DND-41 (cell line): ENCODE measurements around the gene CELA2B.
"Not testable (repeated sequence)": the region's sequence is repeated elsewhere in the genome, so short reads cannot be mapped to it uniquely, and the experiment has no call there.

Source experiments
- ATAC-seq: fragments of 200-7000 bp; cut with Tn5 transposase; 3 replicates; pipeline ENCODE4 v1.9.1; 2021; ENCODE audit warnings: low read depth; ENCODE audit not compliant: insufficient read depth
- DNase-seq: peaks from one replicate; pipeline ENCODE4 v3.0.0-alpha.2; 2020
- H2AFZ ChIP-seq: 2 replicates; pipeline ENCODE4 v1.6.0; 2012; ENCODE audit warnings: low read depth, low read length
- H3K27ac ChIP-seq: 2 replicates; pipeline ENCODE4 v1.5.1; 2012; ENCODE audit warnings: low read length, inconsistent platforms
- H3K27me3 ChIP-seq: fragments of 200-600 bp; sonication (generic); 2 replicates; pipeline ENCODE4 v1.6.0; 2012; ENCODE audit warnings: low read length, mild to moderate bottlenecking, inconsistent platforms; ENCODE audit not compliant: insufficient read depth, poor library complexity
- H3K36me3 ChIP-seq: 2 replicates; pipeline ENCODE4 v1.5.1; 2012; ENCODE audit warnings: low read length, inconsistent platforms; ENCODE audit not compliant: insufficient read depth
- H3K4me1 ChIP-seq: 2 replicates; pipeline ENCODE4 v1.5.1; 2012; ENCODE audit warnings: mild to moderate bottlenecking, low read length; ENCODE audit not compliant: insufficient read depth
- H3K4me2 ChIP-seq: 2 replicates; pipeline ENCODE4 v1.6.0; 2012; ENCODE audit warnings: mild to moderate bottlenecking, moderate library complexity, low read length, inconsistent platforms; ENCODE audit not compliant: insufficient read depth
- H3K4me3 ChIP-seq, 2 experiments: fragments of 200-600 bp in 1 of 2; shearing (Covaris generic) in 1 of 2; 2 replicates each; pipeline ENCODE4 v1.5.1; 2012 to 2016; ENCODE audit warnings: inconsistent platforms in 2 of 2, low read length in 2 of 2, mild to moderate bottlenecking in 2 of 2, low read depth in 1 of 2, moderate library complexity in 1 of 2
- H3K79me2 ChIP-seq: 2 replicates; pipeline ENCODE4 v1.6.0; 2012; ENCODE audit warnings: low read length, inconsistent platforms; ENCODE audit not compliant: insufficient read depth
- H3K9ac ChIP-seq: 2 replicates; pipeline ENCODE4 v1.6.0; 2012; ENCODE audit warnings: low read depth, mild to moderate bottlenecking, inconsistent platforms, low read length, moderate library complexity
- H3K9me3 ChIP-seq: 2 replicates; pipeline ENCODE4 v1.5.1; 2012; ENCODE audit warnings: low read length, moderate library complexity, mild to moderate bottlenecking, inconsistent platforms; ENCODE audit not compliant: insufficient read depth, severe bottlenecking
- H4K20me1 ChIP-seq: 2 replicates; pipeline ENCODE4 v1.6.0; 2012; ENCODE audit warnings: low read length; ENCODE audit not compliant: insufficient read depth
- CTCF ChIP-seq: IDR thresholded peaks from 2 replicates; pipeline ENCODE4 v1.5.1; 2012; ENCODE audit warnings: borderline replicate concordance, low read length, moderate library complexity, mild to moderate bottlenecking; ENCODE audit not compliant: poor library complexity, severe bottlenecking; ENCODE audit errors: extremely low read depth
- EZH2 ChIP-seq: IDR thresholded peaks from 3 replicates; pipeline ENCODE4 v1.6.1; 2012; ENCODE audit warnings: borderline replicate concordance, low read depth, mild to moderate bottlenecking, moderate library complexity, low read length, inconsistent platforms; ENCODE audit not compliant: severe bottlenecking

CELA2B gene

GRCh38 chr1:15476927-15477326 lies 1.0 kb downstream of the CELA2B start:
- Histone ChIP-seq H3K27me3 (no peaks in the 10 kb centered on the region), H3K27ac (no peak overlapping the region), H3K4me1 (no peaks in the 10 kb centered on the region), H3K4me3 (no peak overlapping the region), H3K36me3 (no peaks in the 10 kb centered on the region), H3K9ac (no peak overlapping the region), H3K4me2 (no peak overlapping the region), H3K79me2 (no peaks in the 10 kb centered on the region), H2AFZ (no peak overlapping the region), H3K9me3 (no peaks in the 10 kb centered on the region), H4K20me1 (no peaks in the 10 kb centered on the region)
- TF ChIP-seq EZH2 (no peak), CTCF (no peak)
- DNase-seq (no peak), ATAC-seq (no peak; the same call in 2 of the 3 replicates)

- DNase-seq (no peak), ATAC-seq (no peak)
- no peak overlapping the region for H3K9ac ChIP-seq
- no peak overlapping the region for H3K4me2 ChIP-seq
- no peak overlapping the region for H2AFZ ChIP-seq
- no peaks in the 10 kb centered on the region for H3K27me3 ChIP-seq
- no peaks in the 10 kb centered on the region for H3K36me3 ChIP-seq
- no peaks in the 10 kb centered on the region for H3K79me2 ChIP-seq
- no peaks in the 10 kb centered on the region for H3K9me3 ChIP-seq
- H3K4me1 ChIP-seq, result no peaks in the 10 kb centered on the region
- H4K20me1 ChIP-seq, result no peaks in the 10 kb centered on the region
- no peak overlapping the region for H3K4me3 ChIP-seq
- no peak for TF ChIP-seq EZH2
- no peak for TF ChIP-seq CTCF
- H3K27ac ChIP-seq, result no peak overlapping the region
Measured at GRCh38 chr1:15477646-15478212, 1.8 kb downstream of the CELA2B start.

- Histone ChIP-seq H4K20me1 (no peaks in the 10 kb centered on the region), H3K9me3 (no peaks in the 10 kb centered on the region), H3K27me3 (no peaks in the 10 kb centered on the region), H3K27ac (no peak overlapping the region), H3K36me3 (no peaks in the 10 kb centered on the region), H3K4me1 (no peaks in the 10 kb centered on the region), H3K4me3 (no peak overlapping the region), H3K79me2 (no peaks in the 10 kb centered on the region), H3K9ac (no peak overlapping the region), H3K4me2 (no peak overlapping the region), H2AFZ (no peak overlapping the region)
- ATAC-seq (no peak), DNase-seq (no peak)
- no peak for TF ChIP-seq EZH2
- no peak for TF ChIP-seq CTCF
Measured at GRCh38 chr1:15479654-15480347, 3.9 kb downstream of the CELA2B start.

GRCh38 chr1:15482455-15482854 lies 6.6 kb downstream of the CELA2B start:
- DNase-seq, H2AFZ ChIP-seq, H3K27ac ChIP-seq, H3K4me2 ChIP-seq, H3K9me3 ChIP-seq, H3K36me3 ChIP-seq, H3K4me1 ChIP-seq, H4K20me1 ChIP-seq, ATAC-seq, H3K4me3 ChIP-seq, H3K27me3 ChIP-seq, H3K79me2 ChIP-seq, H3K9ac ChIP-seq: not testable (repeated sequence)

- not testable (repeated sequence) for H3K36me3 ChIP-seq, H3K4me1 ChIP-seq, H3K9me3 ChIP-seq, H3K9ac ChIP-seq, H4K20me1 ChIP-seq, H3K4me3 ChIP-seq, H3K27me3 ChIP-seq, H3K27ac ChIP-seq, H3K4me2 ChIP-seq, H2AFZ ChIP-seq, H3K79me2 ChIP-seq, DNase-seq, ATAC-seq
Measured at GRCh38 chr1:15482983-15483543, 7.2 kb downstream of the CELA2B start.
